Fibroblast of skin of left biceps (primary cell): ENCODE data around the gene FAM76A.
"Not testable (repeated sequence)": the region's sequence is repeated elsewhere in the genome, so short reads cannot be mapped to it uniquely, and the experiment has no call there.

Experiments used
- DNase-seq, 2 experiments: peaks; one replicate each; pipeline ENCODE4 v3.0.0-alpha.2; 2013; ENCODE audit warnings: low read depth in 2 of 2

FAM76A gene

DNA sequence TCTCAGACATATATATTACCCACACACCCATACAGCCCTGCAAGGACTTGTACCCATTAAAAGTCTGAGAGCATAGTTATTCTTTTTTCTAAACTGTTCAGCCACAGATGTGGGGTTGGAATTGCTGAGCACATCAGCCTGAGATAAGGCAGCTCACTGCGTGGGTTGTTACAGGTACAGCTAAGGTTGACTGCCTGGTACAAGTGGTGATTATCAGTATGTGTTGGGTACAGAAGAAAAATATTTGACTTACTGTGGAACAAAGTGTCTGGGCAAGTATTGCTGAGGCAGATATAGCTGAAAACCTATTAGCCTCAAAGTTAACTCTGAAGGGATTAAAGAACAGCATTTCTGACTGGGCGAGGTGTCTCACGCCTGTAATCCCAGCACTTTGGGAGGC, 52.3 kb downstream of the FAM76A start:
- no peak for DNase-seq

DNA sequence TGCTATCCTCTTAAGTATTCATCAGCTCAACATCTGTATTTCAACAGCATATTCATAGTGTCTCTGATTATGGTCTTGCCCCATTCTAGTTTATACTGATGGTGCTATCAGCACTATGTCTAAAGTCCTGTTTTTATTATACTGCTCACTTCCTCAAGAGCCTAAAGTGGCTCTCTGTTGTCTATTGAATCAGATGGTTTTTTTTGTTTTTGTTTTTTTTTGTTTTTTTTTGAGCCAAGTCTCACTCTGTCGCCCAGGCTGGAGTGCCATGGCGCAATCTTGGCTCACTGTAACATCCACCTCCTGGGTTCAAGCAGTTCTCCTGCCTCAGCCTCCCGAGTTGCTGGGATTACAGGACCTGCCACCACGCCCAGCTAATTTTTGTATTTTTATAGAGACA, 53.4 kb downstream of the FAM76A start:
- DNase-seq: no peak

DNA sequence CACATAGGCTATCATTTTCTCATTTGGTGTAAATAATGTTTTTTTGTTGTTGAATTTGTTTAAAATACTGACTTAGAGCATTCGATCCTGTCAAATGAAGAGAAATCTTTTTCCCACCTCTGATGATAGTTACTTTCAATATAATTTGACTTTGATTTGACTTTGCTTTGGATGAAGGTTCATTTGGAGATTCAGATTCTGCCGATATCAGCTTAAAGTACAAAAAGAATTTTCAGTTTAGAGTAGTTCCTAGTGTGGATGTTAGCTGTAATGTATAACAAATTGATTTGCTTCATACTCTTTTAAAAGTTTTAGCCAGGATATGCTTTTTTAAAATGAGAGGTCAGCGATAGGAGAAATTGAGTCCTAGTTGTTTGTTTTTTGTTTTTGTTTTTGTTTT, 57.2 kb downstream of the FAM76A start:
- no peak for DNase-seq

DNA sequence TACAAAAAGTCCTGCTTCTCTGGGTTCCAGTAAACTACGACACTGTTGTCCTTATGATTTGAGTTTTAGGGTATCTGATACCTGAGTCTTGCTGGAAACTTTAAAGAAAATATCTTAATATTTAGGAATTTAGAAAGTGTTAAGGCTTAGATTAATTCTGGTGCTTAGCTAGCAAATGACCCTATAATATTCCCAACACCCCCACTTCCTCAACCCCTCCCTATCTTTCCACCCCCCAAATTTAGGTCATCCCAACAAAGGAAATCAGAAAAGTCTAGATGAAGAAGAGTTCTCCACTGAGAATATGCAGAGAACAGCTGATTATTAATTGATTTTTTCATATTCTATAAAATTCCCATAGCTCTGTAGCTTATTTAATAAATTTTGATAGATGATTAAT, 58.9 kb downstream of the FAM76A start:
- DNase-seq: no peak

DNA sequence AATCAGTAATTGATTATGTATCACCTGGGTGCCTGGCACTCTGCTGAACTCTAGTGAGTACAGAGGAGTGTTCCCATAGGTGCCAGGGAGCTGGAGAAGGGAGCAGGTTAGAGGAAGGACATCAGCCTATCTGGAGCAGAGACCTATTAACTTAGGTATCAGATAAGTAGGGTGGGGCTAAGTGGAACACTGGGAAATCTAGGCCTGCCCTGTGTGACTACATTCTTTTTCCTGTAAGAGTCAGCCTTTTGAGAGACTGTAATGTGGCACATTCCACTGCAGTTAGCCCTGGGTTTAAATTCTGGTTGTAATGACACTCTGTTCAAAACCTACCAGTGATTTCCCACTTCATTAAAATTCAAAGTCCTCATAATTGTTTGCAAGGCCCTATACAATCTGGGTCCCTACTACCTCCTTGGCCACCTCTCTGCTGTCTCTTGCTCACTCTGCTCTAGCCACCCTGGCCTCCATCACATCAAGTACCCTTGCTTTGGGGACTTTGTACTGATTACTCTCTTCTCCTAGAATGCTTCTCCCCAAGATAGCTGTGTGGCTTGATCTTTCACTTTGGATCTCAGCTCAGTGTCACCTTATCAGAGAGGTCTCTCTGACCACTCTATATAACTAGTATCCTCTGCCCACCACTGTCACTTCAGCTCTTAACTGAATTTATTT, 60.2 kb downstream of the FAM76A start:
- DNase-seq: no peak

DNA sequence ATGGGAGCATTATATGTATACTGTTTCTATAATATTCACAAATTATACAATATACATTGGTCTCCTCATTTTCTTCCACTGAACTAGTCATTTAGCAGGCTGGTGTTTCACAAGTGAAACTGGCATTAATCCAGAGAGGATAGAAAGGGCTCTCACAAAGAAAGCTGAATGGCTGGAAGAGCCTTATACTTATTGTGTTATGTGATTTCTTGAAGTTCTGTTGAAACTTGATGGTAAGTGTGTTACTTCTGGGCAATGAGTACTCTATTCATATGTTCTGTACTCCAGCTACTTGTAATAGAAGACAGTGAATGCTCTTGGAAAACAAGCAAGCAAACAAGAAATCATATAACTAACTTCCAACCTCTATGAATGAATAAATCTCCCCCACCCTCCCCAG, 62.1 kb downstream of the FAM76A start:
- DNase-seq: no peak

DNA sequence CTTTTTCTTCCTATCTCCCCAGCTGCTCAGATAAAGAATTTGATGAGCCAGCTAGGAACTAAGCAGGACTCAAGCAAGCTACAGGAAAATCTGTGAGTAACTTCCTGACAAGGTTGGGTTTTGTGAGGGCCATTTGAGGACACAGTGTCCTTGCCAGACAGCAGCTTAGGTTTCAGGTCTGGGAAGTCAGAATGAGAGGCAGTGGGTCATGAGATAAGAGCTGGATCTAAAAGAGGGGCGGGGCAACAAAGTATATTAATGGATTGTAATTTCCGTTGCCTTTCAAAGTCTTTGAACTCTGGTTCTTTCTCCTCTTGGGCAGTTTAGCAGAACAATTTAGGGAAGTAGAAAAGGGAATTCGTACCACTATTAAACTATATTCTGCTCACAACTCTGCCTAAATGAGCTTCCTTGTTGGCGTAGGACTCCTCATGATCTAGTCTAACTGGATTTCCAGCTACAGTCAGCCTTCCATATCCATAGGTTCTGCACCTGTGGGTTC, 63.8 kb downstream of the FAM76A start:
- no peak for DNase-seq

DNA sequence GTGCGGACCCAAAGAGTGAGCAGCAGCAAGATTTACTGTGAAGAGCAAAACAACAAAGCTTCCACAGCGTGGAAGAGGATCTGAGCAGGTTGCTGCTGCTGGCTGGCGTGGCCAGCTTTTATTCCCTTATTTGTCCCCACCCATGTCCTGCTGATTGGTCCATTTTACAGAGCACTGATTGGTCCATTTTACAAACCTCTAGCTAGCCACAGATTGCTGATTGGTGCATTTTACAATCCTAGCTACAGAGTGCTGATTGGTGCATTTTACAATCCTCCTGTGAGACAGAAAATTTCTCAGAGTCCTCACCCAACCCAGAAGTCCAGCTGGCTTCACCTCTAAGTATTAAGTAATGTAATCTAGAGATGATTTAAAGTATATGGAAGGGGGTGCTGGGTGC, 64.5 kb downstream of the FAM76A start:
- not testable (repeated sequence) for DNase-seq

DNA sequence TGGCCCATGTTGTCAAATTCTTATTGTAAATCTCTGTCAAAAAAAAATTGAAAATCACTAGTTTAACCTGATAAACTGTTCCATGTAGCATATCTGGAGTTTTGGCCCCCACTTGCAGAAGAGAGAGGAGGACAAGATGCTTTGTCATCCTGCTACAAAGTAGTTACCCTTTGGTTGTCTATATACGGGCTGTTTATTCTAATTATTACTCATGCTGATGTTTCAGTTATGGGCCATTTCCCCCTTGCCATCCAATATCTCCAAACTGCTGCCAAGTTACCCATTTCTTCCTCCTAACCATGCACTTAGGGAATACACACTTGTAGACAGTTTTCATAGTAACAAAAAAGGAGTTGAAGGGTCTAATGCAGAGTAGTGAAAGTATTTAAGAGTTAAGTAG, 69.8 kb downstream of the FAM76A start:
- DNase-seq: no peak

DNA sequence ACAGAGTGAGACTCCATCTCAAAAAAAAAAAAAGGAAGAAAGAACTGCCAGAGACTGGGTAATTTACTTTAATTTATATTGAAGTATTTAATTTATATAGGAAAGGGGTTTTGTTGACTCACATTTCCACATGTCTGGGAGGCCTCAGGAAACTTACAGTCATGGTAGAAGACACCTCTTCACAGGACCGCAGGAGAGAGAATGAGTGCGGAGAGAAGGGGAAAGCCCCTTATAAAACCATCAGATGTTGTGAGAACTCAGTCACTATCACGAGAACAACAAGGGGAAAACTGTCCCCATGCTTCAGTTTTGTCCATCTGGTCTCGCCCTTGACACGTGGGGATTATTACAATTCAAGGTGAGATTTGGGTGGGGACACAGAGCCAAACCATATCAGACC, 79.0 kb downstream of the FAM76A start:
- DNase-seq: no peak

DNA sequence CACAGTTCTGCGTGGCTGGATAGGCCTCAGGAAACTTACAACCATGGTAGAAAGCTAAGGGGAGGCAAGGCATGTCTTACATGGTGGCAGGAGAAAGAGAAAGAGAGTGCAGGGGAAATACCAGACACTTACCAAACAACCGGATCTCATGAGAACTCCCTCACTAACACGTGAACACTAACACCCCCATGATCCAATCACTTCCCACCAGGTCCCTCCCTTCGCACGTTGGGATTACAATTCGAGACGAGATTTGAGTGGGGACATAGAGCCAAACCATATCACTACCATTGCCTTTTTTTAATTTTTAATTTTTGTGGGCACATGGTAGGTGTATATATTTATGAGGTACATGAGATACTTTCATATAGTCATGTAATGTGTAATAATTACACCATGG, 81.0 kb downstream of the FAM76A start:
- DNase-seq: no peak

DNA sequence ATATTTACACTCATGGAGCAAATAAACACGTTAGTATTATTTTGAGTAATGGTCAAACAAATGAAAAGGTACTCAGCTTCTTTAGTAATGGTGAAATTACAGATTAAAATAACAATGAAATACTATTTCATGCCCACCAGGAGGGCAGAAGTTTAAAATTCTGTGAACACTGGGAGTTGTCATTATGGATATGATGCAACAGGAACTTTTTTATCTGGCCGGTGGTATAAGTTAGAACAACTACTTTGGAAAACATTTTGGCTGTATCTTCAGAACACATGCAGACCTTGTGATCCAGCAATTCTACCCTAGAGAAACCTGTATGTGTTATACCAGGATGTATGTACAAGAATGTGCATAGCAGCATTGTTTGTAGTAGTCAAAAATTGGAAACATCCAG, 81.6 kb downstream of the FAM76A start:
- no peak for DNase-seq

DNA sequence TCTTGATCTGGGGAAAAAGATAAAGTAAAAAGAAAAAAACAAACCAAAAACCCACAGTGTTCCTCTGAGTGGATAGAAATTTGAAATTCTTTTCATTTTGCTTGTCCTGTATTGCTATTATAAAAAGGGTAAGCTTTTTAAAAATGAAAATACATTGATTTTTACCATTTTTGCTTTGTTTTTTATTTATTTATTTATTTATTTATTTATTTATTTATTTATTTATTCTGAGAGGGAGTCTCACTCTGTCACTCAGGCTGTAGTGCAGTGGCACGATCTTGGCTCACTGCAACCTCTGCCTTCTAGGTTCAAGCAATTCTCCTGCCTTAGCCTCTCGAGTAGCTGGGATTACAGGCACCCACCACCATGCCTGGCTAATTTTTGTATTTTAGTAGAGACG, 82.4 kb downstream of the FAM76A start:
- DNase-seq: not testable (repeated sequence)

DNA sequence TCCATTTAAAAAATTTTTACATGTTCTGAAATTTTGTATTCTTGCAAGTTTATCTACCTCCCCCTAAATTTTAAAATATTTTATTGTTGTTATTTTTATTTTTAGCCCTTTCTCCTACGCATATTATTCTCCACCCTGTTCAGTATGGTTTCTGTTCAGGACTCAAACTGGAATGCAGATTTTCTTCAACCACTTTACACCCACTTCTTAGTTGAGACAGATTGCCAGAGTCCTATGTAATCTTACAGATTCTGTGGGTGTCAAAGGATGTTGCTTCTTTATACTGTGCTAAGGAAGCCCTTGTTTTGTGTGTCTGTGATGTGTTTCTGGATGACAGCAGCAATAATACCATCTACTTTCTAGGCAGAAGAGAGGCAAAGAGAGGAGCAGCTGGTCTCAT, 84.1 kb downstream of the FAM76A start:
- DNase-seq: no peak

DNA sequence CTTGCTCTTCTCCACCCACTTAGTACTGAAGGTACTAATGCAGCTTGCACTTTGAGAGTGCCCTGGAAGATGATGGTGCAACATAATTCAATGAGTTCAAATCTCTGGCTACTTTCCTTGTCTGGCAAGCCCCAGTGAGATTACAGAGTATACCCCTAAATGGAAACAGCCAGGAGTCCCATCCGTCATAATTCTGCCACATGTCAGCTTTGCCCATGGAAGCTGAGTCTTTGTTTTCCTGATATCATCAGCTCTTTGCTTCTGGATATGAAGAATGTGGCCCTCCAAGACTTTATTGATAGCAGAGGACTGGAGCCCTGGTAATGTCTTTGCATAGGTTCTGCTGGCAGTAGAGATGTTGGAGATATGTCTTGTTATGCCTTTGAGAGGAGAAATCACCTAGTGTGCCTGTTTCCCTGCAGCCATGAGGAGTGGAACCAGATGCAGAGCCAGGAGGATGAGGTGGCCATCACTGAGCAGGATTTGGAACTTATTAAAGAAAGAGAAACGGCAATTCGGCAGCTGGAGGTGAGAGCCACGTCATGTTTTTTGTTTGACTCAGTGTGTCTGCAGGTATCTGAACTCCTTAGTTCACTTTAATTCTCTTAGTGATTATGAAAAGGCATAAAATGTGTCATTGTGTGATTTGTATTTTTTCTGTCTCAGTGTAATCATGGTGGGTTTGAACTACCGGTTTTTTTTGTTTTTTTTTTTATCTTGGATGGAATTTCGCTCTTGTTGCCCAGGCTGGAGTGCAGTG, 86.2 kb downstream of the FAM76A start:
- no peak for DNase-seq
